GM12874 (cell line): Measurements from ENCODE around the gene TSSK2.

Source experiments
- CTCF ChIP-seq: IDR thresholded peaks from 2 replicates; pipeline ENCODE4 v1.5.1; 2011; ENCODE audit warnings: low read depth, mild to moderate bottlenecking, control low read depth, low read length, moderate library complexity; ENCODE audit not compliant: insufficient read depth

TSSK2 gene

DNA sequence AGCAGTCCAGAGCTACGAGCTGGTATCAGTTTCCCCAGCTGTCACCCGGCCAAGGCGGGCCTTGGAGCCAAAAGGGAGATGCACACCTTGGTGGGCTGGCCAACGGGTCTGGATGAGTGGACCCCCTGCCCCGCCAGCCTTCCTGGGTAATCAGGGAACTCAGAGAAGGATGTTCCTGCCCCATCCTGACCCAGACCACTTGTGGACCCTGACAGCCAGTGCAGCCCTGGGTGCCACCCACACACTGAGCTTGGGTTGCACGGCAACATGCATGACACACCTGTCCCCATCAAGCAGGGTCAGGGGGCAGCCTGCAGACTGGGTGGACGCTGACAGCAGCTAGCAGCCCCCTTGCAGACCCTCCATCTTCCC, 38.8 kb downstream of the TSSK2 start:
- TF ChIP-seq CTCF: no peak

GRCh38 chr22:19172213-19173046, 41.3 kb downstream of the TSSK2 start:
- no peak for TF ChIP-seq CTCF

DNA sequence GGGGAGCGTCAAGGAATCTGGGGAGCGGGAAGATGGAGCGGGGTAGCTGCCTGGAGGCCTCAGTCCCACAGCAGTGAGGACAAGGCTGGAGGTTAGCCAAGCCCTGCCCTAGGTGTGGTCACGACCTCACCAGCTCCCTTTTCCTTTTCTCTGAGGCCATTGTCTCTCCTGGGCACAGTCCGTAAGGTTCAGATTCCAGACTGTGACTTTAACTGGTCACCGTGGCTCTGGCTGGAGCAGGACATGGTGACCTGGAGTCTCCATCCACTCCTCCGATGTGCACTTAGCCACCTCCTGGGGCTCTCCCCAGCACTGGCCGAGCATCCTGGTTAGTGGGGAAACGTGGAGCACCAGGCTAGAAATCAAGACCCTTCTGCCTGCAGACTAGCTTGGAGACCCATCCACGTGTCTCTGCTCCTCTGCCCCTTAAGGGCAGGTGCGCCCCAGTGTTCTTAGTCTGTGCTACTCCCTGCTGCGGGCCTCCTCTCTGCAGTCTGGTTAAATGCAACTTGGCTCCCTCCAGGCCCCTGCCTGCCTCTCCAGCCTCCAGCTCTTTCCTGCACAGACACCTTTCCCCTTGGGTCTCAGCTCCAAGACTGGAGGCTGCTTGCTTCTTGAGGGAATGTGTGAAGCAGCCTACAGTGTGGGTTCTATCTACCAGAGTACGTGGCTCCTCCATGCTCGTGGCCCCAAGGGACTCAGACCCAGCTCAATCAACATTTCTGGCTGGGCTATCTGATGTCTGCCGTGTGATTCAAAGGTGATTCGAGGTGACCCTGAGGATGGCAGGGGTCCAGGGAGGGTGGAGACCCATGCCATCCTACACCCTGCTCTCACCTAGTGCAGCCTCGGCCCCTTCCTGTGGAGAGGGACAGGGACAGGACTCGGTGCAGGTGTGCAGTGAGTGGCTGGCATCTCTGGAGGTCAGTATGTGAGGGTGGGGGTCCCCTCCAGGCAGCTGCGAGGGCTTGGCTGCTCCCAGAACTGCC, 42.2 kb downstream of the TSSK2 start:
- no peak for TF ChIP-seq CTCF

DNA sequence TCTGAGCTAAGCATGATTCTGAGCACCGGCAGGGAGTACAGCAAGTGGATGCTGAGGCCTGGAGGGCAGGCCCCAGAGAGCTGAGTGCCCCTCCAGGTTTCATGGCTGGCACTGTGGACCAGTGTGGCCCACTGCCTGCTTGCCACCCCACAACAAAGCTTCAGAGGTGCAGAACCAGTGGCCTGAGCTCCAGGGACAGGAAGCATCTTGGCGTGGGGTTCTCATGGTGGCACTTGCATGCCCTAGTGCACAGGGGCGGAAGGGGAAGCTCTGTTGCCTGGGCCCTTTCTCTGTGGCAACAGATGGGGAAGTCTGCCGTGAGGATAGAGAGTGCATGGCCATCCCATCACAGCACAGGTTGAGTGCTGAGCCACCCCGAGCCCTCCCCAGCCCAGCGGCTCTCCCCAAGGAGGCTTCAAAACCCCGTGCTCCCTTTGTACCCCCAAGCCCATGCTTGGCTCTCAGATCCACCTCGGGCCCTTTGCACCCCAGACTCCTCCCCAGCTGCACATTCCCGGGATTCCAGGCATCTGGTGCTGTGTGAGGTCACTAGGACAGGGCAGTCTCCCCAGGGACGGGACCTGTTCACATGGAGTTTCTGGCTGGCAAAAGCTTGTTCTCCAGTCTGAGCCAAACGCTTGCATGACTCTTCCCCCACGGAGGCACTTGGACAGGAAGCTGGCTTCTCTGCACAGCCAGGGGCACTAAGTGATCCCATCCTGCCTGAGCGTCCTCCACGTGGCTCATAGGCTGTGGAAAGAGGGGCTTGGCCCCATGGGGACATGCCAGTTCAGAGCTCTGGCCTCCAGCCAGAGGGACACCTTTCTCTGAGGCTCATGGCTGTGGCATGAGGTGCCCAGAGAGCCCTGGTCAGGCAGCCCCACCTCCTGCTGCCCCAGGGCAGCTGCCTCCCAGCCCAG, 43.3 kb downstream of the TSSK2 start:
- TF ChIP-seq CTCF: no peak

DNA sequence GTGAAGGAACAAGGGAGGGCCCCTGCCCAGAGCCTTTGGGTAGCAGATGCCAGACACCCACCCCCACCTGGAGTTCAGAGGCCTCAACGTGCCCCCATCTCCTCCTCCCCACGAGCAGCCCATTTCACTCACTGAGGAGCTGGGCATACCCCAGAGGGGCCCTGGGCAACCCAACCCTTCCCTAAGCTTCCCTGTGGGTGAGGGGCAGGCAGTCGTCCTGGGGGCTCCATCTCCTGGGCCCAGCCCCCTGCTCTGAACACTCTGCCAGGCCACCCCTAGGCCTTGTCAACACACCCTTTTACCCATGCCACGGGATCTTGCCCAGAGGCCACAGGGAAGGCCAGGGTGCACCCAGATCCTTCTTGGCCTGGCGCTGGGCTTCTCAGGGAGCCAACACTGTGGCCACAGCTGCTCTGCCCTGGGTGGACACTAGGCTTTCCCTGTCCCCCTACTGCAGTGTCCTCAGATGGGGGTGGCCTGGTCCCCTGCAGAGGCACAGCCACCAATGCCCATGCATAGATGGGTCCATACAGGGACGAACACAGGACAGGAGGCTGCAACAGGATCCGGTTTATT, 44.0 kb downstream of the TSSK2 start:
- no peak for TF ChIP-seq CTCF

- TF ChIP-seq CTCF: no peak
Observed at GRCh38 chr22:19175602-19176174, 44.6 kb downstream of the TSSK2 start.
